NCI-H1694 treated with DMSO at 0.1 percent for 48 hours (cell line): ENCODE data around the gene SERINC3.

ENCODE experiments used
- DNase-seq: peaks from one replicate; lab custom pipeline; 2025; lab: John Stamatoyannopoulos, UW

SERINC3 gene

DNA sequence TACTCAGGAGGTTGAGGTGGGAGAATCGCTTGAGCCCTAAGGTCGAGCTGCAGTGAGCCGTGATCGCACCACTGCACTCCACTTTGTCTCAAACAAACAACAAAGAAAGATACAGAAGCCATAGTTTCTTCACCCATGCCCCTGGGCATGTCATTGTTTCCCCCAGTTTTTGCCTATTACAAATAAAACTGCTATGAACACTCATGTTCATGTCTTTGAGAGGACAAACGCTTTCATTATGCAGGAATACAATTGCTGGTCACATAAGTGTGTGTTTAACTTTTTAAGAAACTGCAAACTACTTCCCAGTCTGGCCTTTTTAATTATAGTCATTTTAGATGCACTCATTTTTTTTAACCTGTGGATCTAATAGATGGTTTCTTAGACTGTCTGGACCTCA, 58.4 kb downstream of the SERINC3 start:
- no peak for DNase-seq

GRCh38 chr20:44461803-44462174, 60.1 kb downstream of the SERINC3 start:
- no peak for DNase-seq

DNA sequence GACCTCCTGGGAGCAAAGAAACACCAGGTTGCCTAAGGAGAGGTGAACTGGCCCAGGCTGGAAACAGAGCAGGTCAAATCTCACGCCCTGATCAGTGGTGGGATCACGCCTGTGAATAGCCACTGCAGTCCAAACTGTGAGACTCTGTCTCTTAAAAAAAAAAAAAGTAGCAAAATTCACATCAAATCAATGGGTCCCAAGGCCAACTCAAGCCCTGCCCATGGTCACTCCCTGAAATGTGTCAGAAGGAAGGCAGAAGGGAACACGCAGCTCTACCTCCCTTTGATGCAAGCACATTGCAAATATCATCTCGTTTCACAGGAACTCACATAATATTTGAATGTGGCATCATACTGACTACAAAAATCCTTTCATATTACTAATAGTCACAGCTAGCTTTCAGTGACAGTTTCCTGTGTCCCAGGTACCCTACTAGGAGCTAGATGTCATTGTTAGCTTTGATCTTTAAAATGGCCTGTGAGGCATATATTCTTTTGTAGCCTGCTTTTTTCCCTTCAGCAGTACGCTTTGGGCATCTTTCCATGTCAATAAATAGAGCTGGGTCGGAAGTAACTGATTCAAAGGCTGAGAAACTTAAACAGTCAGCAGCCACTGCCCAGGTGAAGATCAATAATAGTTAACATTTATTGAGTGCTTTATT, 60.6 kb downstream of the SERINC3 start:
- DNase-seq = no peak

DNA sequence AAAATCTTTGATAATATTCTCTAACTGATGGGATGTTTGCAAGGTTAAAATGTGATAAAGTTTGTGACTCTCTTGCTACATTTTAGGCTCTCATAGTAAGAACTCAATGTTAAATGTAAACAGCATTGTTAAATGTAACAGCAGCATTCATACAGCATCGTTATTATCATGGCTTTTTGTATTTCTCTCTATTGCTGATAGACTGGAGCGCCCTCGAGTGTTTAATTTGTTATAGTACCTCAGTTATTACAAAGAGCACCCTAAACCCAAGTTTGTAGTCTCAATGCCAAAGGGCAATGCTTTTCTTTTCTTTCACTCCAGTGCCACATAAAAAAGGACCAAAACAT, 61.1 kb downstream of the SERINC3 start:
- DNase-seq = peak; percentile 25

DNA sequence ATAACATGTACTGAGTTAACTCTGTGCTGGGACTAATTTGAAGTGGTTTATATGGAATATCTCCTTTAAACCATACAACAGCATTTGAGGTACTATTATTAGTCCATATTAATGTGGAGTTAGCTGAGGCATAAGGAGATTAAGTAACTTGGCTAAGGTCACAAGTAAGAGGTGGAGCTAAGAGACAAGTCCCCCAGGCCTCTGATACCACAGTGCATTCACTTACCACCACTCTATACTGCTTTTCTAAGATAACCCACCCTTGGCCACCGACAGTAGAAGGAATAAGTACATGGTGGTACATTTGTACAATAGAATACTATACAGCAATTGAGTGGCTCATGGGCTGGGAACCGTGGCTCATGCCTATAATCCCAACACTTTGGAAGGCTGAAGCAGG, 62.6 kb downstream of the SERINC3 start:
- DNase-seq = no peak

DNA sequence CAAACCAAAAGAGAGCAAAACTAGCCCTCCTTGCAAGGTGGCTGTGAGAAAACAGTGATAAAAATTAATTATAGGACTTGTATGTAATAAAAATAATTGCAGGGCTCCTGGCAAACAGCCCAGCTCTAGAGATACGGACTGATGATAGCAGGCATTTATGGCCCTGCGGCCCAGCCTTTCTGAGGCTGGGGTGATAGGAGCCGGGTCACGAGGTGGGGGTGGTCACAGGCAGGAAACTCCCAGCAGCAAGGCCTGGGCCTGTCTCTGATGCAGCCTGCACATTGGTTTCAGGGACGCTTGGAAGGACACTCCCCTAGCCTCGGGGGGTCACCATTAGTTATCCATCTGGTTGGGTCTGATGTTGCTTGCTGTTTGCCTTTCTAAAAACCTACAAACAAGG, 64.9 kb downstream of the SERINC3 start:
- DNase-seq = no peak

DNA sequence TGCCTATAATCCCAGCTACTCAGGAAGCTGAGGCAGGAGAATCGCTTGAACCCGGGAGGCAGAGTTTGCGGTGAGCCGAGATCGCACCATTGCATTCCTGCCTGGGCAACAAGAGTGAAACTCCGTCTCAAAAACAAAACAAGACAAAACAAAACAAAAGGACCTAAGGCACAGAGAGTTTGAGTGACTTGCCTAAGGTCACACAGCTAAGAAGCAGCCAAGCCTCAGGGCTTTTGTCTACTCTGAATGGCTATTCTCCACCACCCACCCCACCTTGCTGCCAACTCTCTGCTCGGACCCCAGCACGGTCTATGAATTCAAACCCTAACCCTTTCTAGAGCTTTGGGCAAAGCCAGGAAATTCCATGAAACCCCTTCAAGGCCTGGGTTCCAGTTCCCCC, 65.3 kb downstream of the SERINC3 start:
- no peak for DNase-seq

DNA sequence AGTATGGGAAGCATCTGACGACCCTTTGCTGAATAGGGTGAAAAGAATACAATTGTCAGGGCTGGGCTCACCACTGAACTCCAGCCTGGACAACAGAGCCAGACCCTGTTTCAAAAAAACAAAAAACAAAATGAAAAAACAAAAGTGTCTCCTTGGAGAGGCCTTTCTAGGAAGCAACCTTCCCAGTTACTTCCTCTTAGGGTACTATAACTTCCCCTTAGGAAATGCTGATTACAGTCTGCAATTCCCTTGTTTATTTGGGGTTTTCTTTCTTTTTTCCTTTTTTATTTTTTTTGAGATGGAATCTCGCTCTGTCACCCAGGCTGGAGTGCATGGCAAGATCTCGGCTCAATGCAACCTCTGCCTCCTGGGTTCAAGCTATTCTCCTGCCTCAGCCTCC, 66.7 kb downstream of the SERINC3 start:
- no peak for DNase-seq

- DNase-seq = no peak
Measured at GRCh38 chr20:44454306-44454963, 67.4 kb downstream of the SERINC3 start.

DNA sequence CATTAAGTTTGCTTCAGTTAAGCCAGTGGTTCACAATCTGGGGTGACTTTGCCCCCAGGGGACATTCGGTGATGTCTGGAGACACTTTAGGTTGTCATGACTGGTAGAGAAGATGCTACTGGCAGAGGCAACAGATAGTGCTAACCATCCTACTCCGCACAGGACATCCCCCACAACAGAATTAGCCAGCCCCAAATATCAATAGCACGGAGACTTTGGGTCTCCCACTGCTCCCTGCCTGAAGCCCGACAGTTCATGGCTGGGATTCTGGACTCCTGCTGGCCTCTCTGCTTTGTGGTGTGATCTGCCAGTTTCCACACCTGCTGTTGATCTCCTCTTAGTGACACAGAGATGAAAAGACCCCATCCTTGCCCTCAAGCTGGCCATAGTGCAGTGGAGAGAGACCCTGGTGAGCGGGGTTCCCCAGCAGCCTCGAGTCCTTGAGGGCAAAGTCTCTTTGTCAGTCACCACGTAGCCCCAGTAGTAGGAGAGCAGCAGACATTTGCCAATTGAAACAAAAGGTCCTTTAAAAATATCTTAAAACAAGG, 70.9 kb downstream of the SERINC3 start:
- DNase-seq = no peak

- no peak for DNase-seq
Measured at GRCh38 chr20:44450281-44450889, 71.5 kb downstream of the SERINC3 start.

DNA sequence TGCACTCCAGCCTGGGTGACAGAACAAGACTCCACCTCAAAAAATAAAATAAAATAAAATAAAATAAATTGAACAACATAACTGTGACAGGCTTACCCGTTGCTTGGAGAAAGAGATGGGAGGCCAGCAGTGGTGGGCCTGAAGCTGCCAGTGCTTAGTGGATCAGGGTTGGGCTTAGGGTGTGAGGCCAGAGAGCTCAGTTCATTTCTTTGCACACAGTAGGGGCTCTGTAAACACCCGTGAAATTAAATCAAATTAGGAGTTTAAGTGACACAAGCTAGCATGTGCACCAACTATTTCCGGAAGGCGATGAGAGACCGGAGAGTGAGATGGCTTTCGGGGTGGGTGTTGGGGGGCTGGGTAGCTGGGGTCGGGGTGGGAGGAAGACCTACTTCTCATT, 72.0 kb downstream of the SERINC3 start:
- no peak for DNase-seq

GRCh38 chr20:44448753-44449546, 72.9 kb downstream of the SERINC3 start:
- peak; percentile 2 for DNase-seq

GRCh38 chr20:44447827-44448419, 73.9 kb downstream of the SERINC3 start:
- no peak for DNase-seq
